Stomach (tissue), 4 donors: Measurements from ENCODE around the gene RPL38.

ENCODE experiments used
- CTCF ChIP-seq, 7 experiments: fragments of 450-650 bp in 4 of 7; fragments of 200-600 bp in 3 of 7; sonication (generic) in 3 of 7; IDR thresholded peaks; one replicate each; pipeline ENCODE4 v1.5.1; 2016 to 2019; ENCODE audit warnings: antibody characterized with exemption in 7 of 7, control low read depth in 2 of 7, mild to moderate bottlenecking in 1 of 7
- POLR2A ChIP-seq, 4 donors: fragments of 450-650 bp; IDR thresholded peaks; one replicate each; pipeline ENCODE4 v1.6.1; 2016; ENCODE audit warnings: antibody characterized with exemption in 4 of 4, control low read depth in 2 of 4, mild to moderate bottlenecking in 1 of 4, moderate library complexity in 1 of 4
- POLR2AphosphoS5 ChIP-seq, 3 donors: sonication (generic); formaldehyde crosslinking; IDR thresholded peaks; one replicate each; pipeline ENCODE4 v1.6.1; 2016; ENCODE audit warnings: antibody characterized with exemption in 3 of 3

- TF ChIP-seq CTCF (IDR thresholded peaks at IDR 0.05), result no peak
- no peak for TF ChIP-seq POLR2A (IDR thresholded peaks at IDR 0.05)
- TF ChIP-seq POLR2AphosphoS5 (IDR thresholded peaks at IDR 0.05), result no peak
Observed at GRCh38 chr17:74190154-74190553, 13.3 kb upstream of the RPL38 start.
